ENCODE measurements around the gene MPDZ. TPM values are rescaled to one million over a fixed set of nuclear protein-coding genes. Genes with fewer than 3 reads are reported as not detected.

Gene MPDZ
- total RNA-seq, 1 donor from 2014 or later = 70.7 TPM

GRCh38 chr9:13127131-13127530 is 152.4 kb downstream of the MPDZ start:
- no peak for TF ChIP-seq CTCF (IDR thresholded peaks at IDR 0.05; ENCODE audit: borderline replicate concordance)
- no peak for DNase-seq
- Histone ChIP-seq H3K27me3 (ENCODE audit: low read depth) (no peaks in the 10 kb centered on the region), H3K4me3 (no peak overlapping the region), H3K27ac (replicated peaks) (no peak overlapping the region), H3K36me3 (peaks cover 80% of the 10 kb centered on the region), H3K9me3 (replicated peaks) (no peaks in the 10 kb centered on the region), H3K4me1 (no peaks in the 10 kb centered on the region)
- intact Hi-C loops (cut with micrococcal nuclease) = no loop called here

GRCh38 chr9:13125261-13125660 is 154.2 kb downstream of the MPDZ start:
- peaks cover 80% of the 10 kb centered on the region for H3K36me3 ChIP-seq
- intact Hi-C loops (cut with micrococcal nuclease) = no loop called here

GRCh38 chr9:13122756-13123369 is 156.6 kb downstream of the MPDZ start:
- H3K4me1 ChIP-seq = no peaks in the 10 kb centered on the region
- no peaks in the 10 kb centered on the region for H3K9me3 ChIP-seq (replicated peaks)
- no peaks in the 10 kb centered on the region for H3K27me3 ChIP-seq (ENCODE audit: low read depth)
- no peak overlapping the region for H3K4me3 ChIP-seq
- no peak overlapping the region for H3K27ac ChIP-seq (replicated peaks)
- H3K36me3 ChIP-seq = peaks cover 86% of the 10 kb centered on the region
- TF ChIP-seq CTCF (IDR thresholded peaks at IDR 0.05; ENCODE audit: borderline replicate concordance) = no peak
- intact Hi-C loops (cut with micrococcal nuclease) = no loop called here
- DNase-seq = no peak

More at GRCh38 chr9:13125261-13125660, 154.2 kb downstream of the MPDZ start:
- H3K27me3 ChIP-seq (ENCODE audit: low read depth) = no peaks in the 10 kb centered on the region
- no peak overlapping the region for H3K4me3 ChIP-seq
- TF ChIP-seq CTCF (IDR thresholded peaks at IDR 0.05; ENCODE audit: borderline replicate concordance) = no peak
- H3K4me1 ChIP-seq = no peaks in the 10 kb centered on the region
- no peaks in the 10 kb centered on the region for H3K9me3 ChIP-seq (replicated peaks)
- DNase-seq = no peak
- no peak overlapping the region for H3K27ac ChIP-seq (replicated peaks)

- Histone ChIP-seq H3K9me3 (replicated peaks) (no peaks in the 10 kb centered on the region), H3K27ac (replicated peaks) (no peak overlapping the region), H3K27me3 (ENCODE audit: low read depth) (no peaks in the 10 kb centered on the region), H3K4me3 (no peak overlapping the region), H3K4me1 (no peaks in the 10 kb centered on the region), H3K36me3 (peaks cover 76% of the 10 kb centered on the region)
- intact Hi-C loops (cut with micrococcal nuclease) = no loop called here
- TF ChIP-seq CTCF (IDR thresholded peaks at IDR 0.05; ENCODE audit: borderline replicate concordance) = no peak
- DNase-seq = no peak
Observed at GRCh38 chr9:13118313-13118712, 161.2 kb downstream of the MPDZ start.

- no peak for DNase-seq
- Histone ChIP-seq H3K36me3 (peaks cover 72% of the 10 kb centered on the region), H3K4me3 (no peak overlapping the region), H3K9me3 (replicated peaks) (no peaks in the 10 kb centered on the region), H3K27ac (replicated peaks) (no peak overlapping the region), H3K27me3 (ENCODE audit: low read depth) (no peaks in the 10 kb centered on the region), H3K4me1 (peaks cover 2% of the 10 kb centered on the region)
- intact Hi-C loops (cut with micrococcal nuclease) = no loop called here
- no peak for TF ChIP-seq CTCF (IDR thresholded peaks at IDR 0.05; ENCODE audit: borderline replicate concordance)
Observed at GRCh38 chr9:13116292-13116691, 163.2 kb downstream of the MPDZ start.

Data from left ventricle myocardium inferior (tissue), 1 donor.